HepG2 (cell line): ENCODE measurements around the gene ADCY7. TPM values are rescaled to one million over a fixed set of nuclear protein-coding genes. Genes with fewer than 3 reads are reported as not detected.

Experiments
- ARHGAP35 ChIP-seq: sonication (generic); formaldehyde crosslinking; IDR thresholded peaks from 2 replicates; pipeline ENCODE4 v1.9.0; 2022; ENCODE audit warnings: mild to moderate bottlenecking, inconsistent platforms, moderate library complexity, missing genetic modification reagents, borderline replicate concordance
- CBFB ChIP-seq: sonication (generic); formaldehyde crosslinking; IDR thresholded peaks from 2 replicates; pipeline ENCODE4 v1.4.0; 2020; ENCODE audit warnings: missing genetic modification reagents
- DPF2 ChIP-seq: sonication (generic); formaldehyde crosslinking; IDR thresholded peaks from 2 replicates; pipeline ENCODE4 v1.4.0; 2020; ENCODE audit warnings: mild to moderate bottlenecking, low read depth, missing genetic modification reagents, borderline replicate concordance
- KLF16 ChIP-seq, 2 experiments: sonication (generic) in 1 of 2; formaldehyde crosslinking in 1 of 2; IDR thresholded peaks; 2 replicates each; pipeline versions ENCODE4 v1.6.1 to v1.8.0; 2016 to 2023; ENCODE audit warnings: missing genetic modification reagents in 2 of 2, missing compliant biosample characterization in 1 of 2
- LCORL ChIP-seq, 2 experiments: fragments of 450-650 bp in 1 of 2; sonication (generic) in 1 of 2; formaldehyde crosslinking in 1 of 2; IDR thresholded peaks; 2 replicates each; pipeline versions ENCODE4 v1.5.0 to v1.6.1; 2017 to 2020; ENCODE audit warnings: antibody characterized with exemption in 1 of 2, missing genetic modification reagents in 1 of 2
- NFIB ChIP-seq: sonication (generic); formaldehyde crosslinking; IDR thresholded peaks from 2 replicates; pipeline ENCODE4 v1.9.0; 2021; ENCODE audit warnings: missing genetic modification reagents, mild to moderate bottlenecking, borderline replicate concordance
- PCBP1 ChIP-seq: fragments of 200-400 bp; formaldehyde crosslinking; IDR thresholded peaks from 2 replicates; pipeline ENCODE4 v1.6.1; 2017; ENCODE audit warnings: mild to moderate bottlenecking, low read depth, low read length, borderline replicate concordance
- PHF21A ChIP-seq: sonication (generic); formaldehyde crosslinking; IDR thresholded peaks from 2 replicates; pipeline ENCODE4 v1.5.0; 2020; ENCODE audit warnings: mild to moderate bottlenecking, missing genetic modification reagents
- YEATS2 ChIP-seq: sonication (generic); formaldehyde crosslinking; IDR thresholded peaks from 2 replicates; pipeline ENCODE4 v1.4.0; 2020; ENCODE audit warnings: missing genetic modification reagents, borderline replicate concordance
- ZNF558 ChIP-seq: sonication (generic); formaldehyde crosslinking; IDR thresholded peaks from 2 replicates; pipeline ENCODE4 v1.9.0; 2022; ENCODE audit warnings: mild to moderate bottlenecking, missing genetic modification reagents, borderline replicate concordance
- ZNF761 ChIP-seq: sonication (generic); formaldehyde crosslinking; conservative IDR thresholded peaks from 2 replicates; pipeline ENCODE4 v1.4.0; 2020; ENCODE audit warnings: mild to moderate bottlenecking, missing genetic modification reagents
- polyA plus RNA-seq, 8 experiments: library from polyadenylated mRNA; depleted of rRNA in 3 of 8; stranded (reverse) in 7 of 8; unstranded in 1 of 8; fragments of >200 nt; fragmentation: Illumina TruSeq in 4 of 8; extraction: Trizol in 4 of 8; gene quantifications; 2 replicates each; pipeline versions ENCODE4 v1.2.1 to v1.2.3, GENCODE V29; 2011 to 2016; ENCODE audit warnings: low read depth in 4 of 8, missing spikeins in 1 of 8, mixed read lengths in 1 of 8; ENCODE audit not compliant: insufficient read depth in 1 of 8
- total RNA-seq, 5 experiments: library from RNA; depleted of rRNA; stranded (reverse); fragments of >200 nt; fragmentation: Illumina TruSeq; extraction: Trizol; gene quantifications; 2 replicates each; pipeline ENCODE4 v1.2.3, GENCODE V29; 2016; ENCODE audit warnings: low read depth in 1 of 5
- TF ChIP-seq, protein P1 (sequence below): sonication (generic); formaldehyde crosslinking; IDR thresholded peaks from 2 replicates; pipeline ENCODE4 v1.4.0; 2020; ENCODE audit warnings: missing genetic modification reagents, borderline replicate concordance
- TF ChIP-seq, protein P2 (sequence below), 2 experiments: fragments of 450-650 bp in 1 of 2; sonication (generic) in 1 of 2; formaldehyde crosslinking in 1 of 2; IDR thresholded peaks; 2 replicates each; pipeline versions ENCODE4 v1.6.1 to v1.8.0; 2016 to 2022; ENCODE audit warnings: antibody characterized with exemption in 1 of 2, mild to moderate bottlenecking in 1 of 2, missing genetic modification reagents in 1 of 2
- TF ChIP-seq, protein P3 (sequence below): sonication (generic); formaldehyde crosslinking; IDR thresholded peaks from 2 replicates; pipeline ENCODE4 v1.5.0; 2020; ENCODE audit warnings: mild to moderate bottlenecking, missing genetic modification reagents, borderline replicate concordance

ADCY7 gene
- total and polyA plus RNA-seq, 2 of the 13 experiments (the other 11 are each of a cell fraction or from before 2014, with no cell fraction given), result 2.2 to 4.3 TPM

DNA sequence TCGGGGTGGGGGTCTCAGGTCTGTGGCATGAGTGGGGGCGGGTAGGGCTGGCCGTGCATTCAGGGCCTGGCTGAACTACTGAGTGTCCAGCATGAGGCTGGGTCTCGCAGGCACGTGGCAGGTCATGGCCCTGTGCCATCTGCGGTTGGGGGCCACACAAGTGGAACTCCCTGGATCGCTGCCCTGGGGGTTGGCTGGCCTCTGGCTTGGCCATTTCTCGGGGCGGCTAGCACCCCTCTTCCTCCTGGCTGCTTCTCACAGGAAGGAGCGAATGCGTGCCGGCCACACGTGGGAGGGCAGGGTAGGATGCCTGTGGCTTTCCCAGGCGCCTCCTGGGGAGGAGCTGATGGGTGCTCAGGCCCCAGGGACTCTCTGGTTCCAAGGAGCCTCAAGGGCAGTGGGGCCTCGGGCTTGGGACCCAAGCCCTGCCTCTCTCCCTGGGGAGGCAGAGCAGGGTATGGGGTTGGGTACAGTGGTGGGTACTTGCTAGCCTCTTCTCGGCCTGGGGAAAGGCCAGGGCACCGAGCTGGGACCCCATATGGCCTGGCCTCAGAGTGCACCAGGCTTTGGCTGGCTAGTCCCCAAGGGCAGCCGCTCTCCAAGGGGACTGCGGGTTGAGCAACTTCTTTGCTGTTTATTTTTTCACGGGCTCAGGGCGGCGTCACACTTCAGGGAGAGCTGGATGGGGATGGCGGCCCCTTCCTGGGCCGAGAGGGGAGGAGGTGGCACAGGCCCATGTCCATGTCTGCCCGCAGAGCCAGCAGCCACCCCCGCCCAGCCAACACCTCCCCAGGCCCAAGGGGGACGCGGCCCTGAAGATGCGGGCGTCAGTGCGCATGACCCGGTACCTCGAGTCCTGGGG lies 37.5 kb downstream of the ADCY7 start (continued):
- TF ChIP-seq, protein P1, sequence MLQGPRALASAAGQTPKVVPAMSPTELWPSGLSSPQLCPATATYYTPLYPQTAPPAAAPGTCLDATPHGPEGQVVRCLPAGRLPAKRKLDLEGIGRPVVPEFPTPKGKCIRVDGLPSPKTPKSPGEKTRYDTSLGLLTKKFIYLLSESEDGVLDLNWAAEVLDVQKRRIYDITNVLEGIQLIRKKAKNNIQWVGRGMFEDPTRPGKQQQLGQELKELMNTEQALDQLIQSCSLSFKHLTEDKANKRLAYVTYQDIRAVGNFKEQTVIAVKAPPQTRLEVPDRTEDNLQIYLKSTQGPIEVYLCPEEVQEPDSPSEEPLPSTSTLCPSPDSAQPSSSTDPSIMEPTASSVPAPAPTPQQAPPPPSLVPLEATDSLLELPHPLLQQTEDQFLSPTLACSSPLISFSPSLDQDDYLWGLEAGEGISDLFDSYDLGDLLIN (CRISPR knock-in tag), result no peak
- TF ChIP-seq, protein P2, sequence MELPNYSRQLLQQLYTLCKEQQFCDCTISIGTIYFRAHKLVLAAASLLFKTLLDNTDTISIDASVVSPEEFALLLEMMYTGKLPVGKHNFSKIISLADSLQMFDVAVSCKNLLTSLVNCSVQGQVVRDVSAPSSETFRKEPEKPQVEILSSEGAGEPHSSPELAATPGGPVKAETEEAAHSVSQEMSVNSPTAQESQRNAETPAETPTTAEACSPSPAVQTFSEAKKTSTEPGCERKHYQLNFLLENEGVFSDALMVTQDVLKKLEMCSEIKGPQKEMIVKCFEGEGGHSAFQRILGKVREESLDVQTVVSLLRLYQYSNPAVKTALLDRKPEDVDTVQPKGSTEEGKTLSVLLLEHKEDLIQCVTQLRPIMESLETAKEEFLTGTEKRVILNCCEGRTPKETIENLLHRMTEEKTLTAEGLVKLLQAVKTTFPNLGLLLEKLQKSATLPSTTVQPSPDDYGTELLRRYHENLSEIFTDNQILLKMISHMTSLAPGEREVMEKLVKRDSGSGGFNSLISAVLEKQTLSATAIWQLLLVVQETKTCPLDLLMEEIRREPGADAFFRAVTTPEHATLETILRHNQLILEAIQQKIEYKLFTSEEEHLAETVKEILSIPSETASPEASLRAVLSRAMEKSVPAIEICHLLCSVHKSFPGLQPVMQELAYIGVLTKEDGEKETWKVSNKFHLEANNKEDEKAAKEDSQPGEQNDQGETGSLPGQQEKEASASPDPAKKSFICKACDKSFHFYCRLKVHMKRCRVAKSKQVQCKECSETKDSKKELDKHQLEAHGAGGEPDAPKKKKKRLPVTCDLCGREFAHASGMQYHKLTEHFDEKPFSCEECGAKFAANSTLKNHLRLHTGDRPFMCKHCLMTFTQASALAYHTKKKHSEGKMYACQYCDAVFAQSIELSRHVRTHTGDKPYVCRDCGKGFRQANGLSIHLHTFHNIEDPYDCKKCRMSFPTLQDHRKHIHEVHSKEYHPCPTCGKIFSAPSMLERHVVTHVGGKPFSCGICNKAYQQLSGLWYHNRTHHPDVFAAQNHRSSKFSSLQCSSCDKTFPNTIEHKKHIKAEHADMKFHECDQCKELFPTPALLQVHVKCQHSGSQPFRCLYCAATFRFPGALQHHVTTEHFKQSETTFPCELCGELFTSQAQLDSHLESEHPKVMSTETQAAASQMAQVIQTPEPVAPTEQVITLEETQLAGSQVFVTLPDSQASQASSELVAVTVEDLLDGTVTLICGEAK (IDR thresholded peaks at IDR 0.05), result no peak
- TF ChIP-seq, protein P2 (CRISPR knock-in tag; IDR thresholded peaks at IDR 0.05), result peak; percentile 15; the same call in 1 of the 2 replicates
- 0 out of 2 replicates have a peak, but pooled peaks have one; percentile 52 for TF ChIP-seq DPF2 (CRISPR knock-in tag)
- TF ChIP-seq ZNF558 (CRISPR knock-in tag), result no peak
- no peak for TF ChIP-seq NFIB (CRISPR knock-in tag)
- no peak for TF ChIP-seq ARHGAP35 (CRISPR knock-in tag)
- peak; percentile 22; the same call in 1 of the 2 replicates for TF ChIP-seq CBFB (CRISPR knock-in tag)
- TF ChIP-seq ZNF761 (CRISPR knock-in tag), result no peak
- peak; percentile 26; the same call in 1 of the 2 replicates for TF ChIP-seq PHF21A
- TF ChIP-seq PCBP1, result 0 out of 2 replicates have a peak, but pooled peaks have one; percentile 20
- TF ChIP-seq YEATS2 (CRISPR knock-in tag), result no peak
- TF ChIP-seq LCORL (IDR thresholded peaks at IDR 0.05), result no peak
- TF ChIP-seq LCORL (CRISPR knock-in tag; IDR thresholded peaks at IDR 0.05), result 0 out of 2 replicates have a peak, but pooled peaks have one; percentile 36
- TF ChIP-seq, protein P3, sequence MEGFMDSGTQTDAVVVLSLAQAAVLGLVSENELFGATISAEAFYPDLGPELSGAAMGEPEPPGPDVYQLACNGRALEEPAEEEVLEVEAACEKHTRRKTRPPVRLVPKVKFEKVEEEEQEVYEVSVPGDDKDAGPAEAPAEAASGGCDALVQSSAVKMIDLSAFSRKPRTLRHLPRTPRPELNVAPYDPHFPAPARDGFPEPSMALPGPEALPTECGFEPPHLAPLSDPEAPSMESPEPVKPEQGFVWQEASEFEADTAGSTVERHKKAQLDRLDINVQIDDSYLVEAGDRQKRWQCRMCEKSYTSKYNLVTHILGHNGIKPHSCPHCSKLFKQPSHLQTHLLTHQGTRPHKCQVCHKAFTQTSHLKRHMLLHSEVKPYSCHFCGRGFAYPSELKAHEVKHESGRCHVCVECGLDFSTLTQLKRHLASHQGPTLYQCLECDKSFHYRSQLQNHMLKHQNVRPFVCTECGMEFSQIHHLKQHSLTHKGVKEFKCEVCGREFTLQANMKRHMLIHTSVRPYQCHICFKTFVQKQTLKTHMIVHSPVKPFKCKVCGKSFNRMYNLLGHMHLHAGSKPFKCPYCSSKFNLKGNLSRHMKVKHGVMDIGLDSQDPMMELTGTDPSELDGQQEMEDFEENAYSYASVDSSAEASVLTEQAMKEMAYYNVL, result no peak
- TF ChIP-seq KLF16 (CRISPR knock-in tag; IDR thresholded peaks at IDR 0.05), result 0 out of 4 replicates have a peak, but pooled peaks of 1 of the 2 experiments have one; percentile 36
